HUDEP-2 (cell line): ENCODE measurements around the gene PCDHGB4.
"Not testable (repeated sequence)": the region's sequence is repeated elsewhere in the genome, so short reads cannot be mapped to it uniquely, and the experiment has no call there.

Source experiments
- DNase-seq, 76 experiments: peaks; one replicate each; lab custom pipeline; 2025; ENCODE audit not compliant: unreplicated experiment in 76 of 76; lab: John Stamatoyannopoulos, UW

Gene PCDHGB4

GRCh38 chr5:141366016-141366896 is 21.2 kb upstream of the PCDHGB4 start:
- DNase-seq, result no peak

GRCh38 chr5:141369994-141370848 is 17.3 kb upstream of the PCDHGB4 start, which contains the start of gene PCDHGB3:
PCDHGB3 (plus strand) TSS chr5:141370242; CDS start chr5:141370395, 153 bp downstream.
- peak in 18 of 76 experiments; percentile 1 to 38 (median 12) for DNase-seq

- no peak for DNase-seq
These were observed 15.7 kb upstream of the PCDHGB4 start for GRCh38 chr5:141371572-141372475.

GRCh38 chr5:141373673-141374317 is 13.7 kb upstream of the PCDHGB4 start, which contains the start of gene PCDHGA6:
PCDHGA6 (plus strand) TSS chr5:141373891; CDS start chr5:141374084, 193 bp downstream.
- peak in 1 of 76 experiments; percentile 1 for DNase-seq

GRCh38 chr5:141374627-141375026 is 12.9 kb upstream of the PCDHGB4 start:
- no peak for DNase-seq

GRCh38 chr5:141375444-141376155 is 11.9 kb upstream of the PCDHGB4 start:
- DNase-seq, result peak in 1 of 76 experiments; percentile 3

- no peak for DNase-seq
These were observed 4.8 kb upstream of the PCDHGB4 start, which contains the start of gene PCDHGA7 for GRCh38 chr5:141382469-141383294. PCDHGA7 (plus strand) TSS chr5:141382742; CDS start chr5:141382900, 158 bp downstream.

GRCh38 chr5:141383345-141383744 is 4.2 kb upstream of the PCDHGB4 start:
- DNase-seq, result no peak

- DNase-seq, result no peak
These were observed 2.8 kb upstream of the PCDHGB4 start for GRCh38 chr5:141384471-141385267.

GRCh38 chr5:141388661-141389060 is 1.2 kb downstream of the PCDHGB4 start:
- DNase-seq, result no peak

- no peak for DNase-seq
These were observed 1.9 kb downstream of the PCDHGB4 start for GRCh38 chr5:141389153-141390042.

GRCh38 chr5:141392429-141393198 is 5.1 kb downstream of the PCDHGB4 start, which contains the start of gene PCDHGA8:
PCDHGA8 (plus strand) TSS chr5:141392633; CDS start chr5:141392814, 181 bp downstream.
- no peak for DNase-seq

- DNase-seq, result no peak
These were observed 5.8 kb downstream of the PCDHGB4 start for GRCh38 chr5:141393267-141393666.

GRCh38 chr5:141394401-141395187 is 7.1 kb downstream of the PCDHGB4 start:
- not testable (repeated sequence) for DNase-seq
